ENCODE results near the gene CETN2.
A peak's percentile ranks its signal among the peaks of the same experiment; 100 is the strongest.
"Not testable (repeated sequence)": the region's sequence is repeated elsewhere in the genome, so short reads cannot be mapped to it uniquely, and the experiment has no call there.

Gene CETN2

GRCh38 chrX:152830312-152831305, at the start of gene CETN2, which contains the start of gene NSDHL:
CETN2 (minus strand) TSS chrX:152830757; CDS start chrX:152830710, 47 bp downstream.
NSDHL (plus strand) TSS chrX:152831063; CDS start chrX:152846325, 15,262 bp downstream.
- DNase-seq = peak; percentile 92

- no peak for DNase-seq
These were observed 48.6 kb upstream of the CETN2 start for GRCh38 chrX:152878976-152879755.

- DNase-seq = no peak
These were observed 46.6 kb upstream of the CETN2 start for GRCh38 chrX:152876931-152877840.

- DNase-seq = no peak
These were observed 42.8 kb upstream of the CETN2 start for GRCh38 chrX:152873361-152873760.

GRCh38 chrX:152872522-152872921, 42.0 kb upstream of the CETN2 start:
- no peak for DNase-seq

GRCh38 chrX:152871260-152871659, 40.7 kb upstream of the CETN2 start:
- DNase-seq = no peak

GRCh38 chrX:152869972-152870371, 39.4 kb upstream of the CETN2 start:
- DNase-seq = no peak

GRCh38 chrX:152866386-152866785, 35.8 kb upstream of the CETN2 start:
- DNase-seq = no peak

- no peak for DNase-seq
These were observed 34.8 kb upstream of the CETN2 start for GRCh38 chrX:152865232-152865920.

- no peak for DNase-seq
These were observed 31.3 kb upstream of the CETN2 start for GRCh38 chrX:152861826-152862225.

- DNase-seq = no peak
These were observed 30.6 kb upstream of the CETN2 start for GRCh38 chrX:152861116-152861515.

- no peak for DNase-seq
These were observed 23.4 kb upstream of the CETN2 start for GRCh38 chrX:152853986-152854385.

- DNase-seq = no peak
These were observed 19.9 kb upstream of the CETN2 start for GRCh38 chrX:152850465-152850864.

- no peak for DNase-seq
These were observed 16.7 kb upstream of the CETN2 start for GRCh38 chrX:152847281-152847680.

- no peak for DNase-seq
These were observed 15.2 kb upstream of the CETN2 start for GRCh38 chrX:152845618-152846240.

- no peak for DNase-seq
These were observed 13.7 kb upstream of the CETN2 start for GRCh38 chrX:152844256-152844655.

GRCh38 chrX:152843852-152844251, 13.3 kb upstream of the CETN2 start:
- DNase-seq = no peak

- DNase-seq = no peak
These were observed 12.3 kb upstream of the CETN2 start for GRCh38 chrX:152842772-152843338.

GRCh38 chrX:152835470-152835869, 4.9 kb upstream of the CETN2 start:
- not testable (repeated sequence) for DNase-seq

GRCh38 chrX:152833378-152833777, 2.8 kb upstream of the CETN2 start:
- no peak for DNase-seq

- DNase-seq = no peak
These were observed 2.0 kb upstream of the CETN2 start for GRCh38 chrX:152832520-152832919.
